K562 (cell line): ENCODE results near the gene AMFR. TPM values are rescaled to one million over a fixed set of nuclear protein-coding genes. Genes with fewer than 3 reads are reported as not detected.
A peak's percentile ranks its signal among the peaks of the same experiment; 100 is the strongest.

Source experiments
- ATAC-seq: fragments of 200-7000 bp; cut with Tn5 transposase; 3 replicates; pipeline ENCODE4 v1.9.1; 2020; ENCODE audit warnings: moderate library complexity
- BruUV-seq: library from RNA; stranded (reverse); fragments of 400-500 nt; replicated peaks from 2 replicates; lab custom pipeline; 2021; lab: Mats Ljungman, UMichigan
- CTCF ChIA-PET: fragments of 300-600 bp; formaldehyde crosslinking; extraction: SDS; loops from one replicate; lab custom pipeline; 2021; ENCODE audit warnings: low intra/inter-chr PET ratio; lab: Yijun Ruan, JAX
- POLR2A ChIA-PET: fragments of 300-600, 350-650 bp; sonication (Branson Sonifier 250); formaldehyde crosslinking; extraction: SDS; loops from one replicate; lab custom pipeline; 2021; ENCODE audit warnings: antibody characterized with exemption, inconsistent platforms; lab: Yijun Ruan, JAX
- DNase-seq, 4 experiments: peaks; one replicate each; pipeline versions ENCODE4 v3.0.0 to v3.0.0-alpha.2; 2011 to 2018; ENCODE audit warnings: low spot score in 3 of 4, mixed read lengths in 3 of 4; ENCODE audit errors: extremely low read depth in 1 of 4
- FAIRE-seq: peaks from 2 replicates; lab custom pipeline; 2011; peaks lifted over from hg19 to GRCh38; lab: Jason Lieb, UNC
- H2AFZ ChIP-seq: 2 replicates; pipeline ENCODE4 v1.6.0; 2011; ENCODE audit warnings: low read depth, low read length, control low read depth, inconsistent platforms
- H3K27ac ChIP-seq: fragments of 200-600 bp; 3 replicates; pipeline ENCODE4 v1.8.0; 2011; ENCODE audit warnings: low read depth, mild to moderate bottlenecking, control low read depth, inconsistent platforms, low read length, moderate library complexity, mixed read lengths; ENCODE audit errors: extremely low read depth
- H3K27me3 ChIP-seq, 2 experiments: fragments of 300-600 bp in 1 of 2; 2 replicates in 1 of 2; 3 replicates in 1 of 2; pipeline versions ENCODE4 v1.6.0 to v1.8.0; 2011; ENCODE audit warnings: inconsistent platforms in 2 of 2, low read length in 2 of 2, mild to moderate bottlenecking in 1 of 2, mixed read lengths in 1 of 2, moderate library complexity in 1 of 2; ENCODE audit not compliant: control insufficient read depth in 2 of 2, insufficient read depth in 2 of 2
- H3K36me3 ChIP-seq: fragments of 300-600 bp; 3 replicates; pipeline ENCODE4 v1.8.0; 2011; ENCODE audit warnings: mild to moderate bottlenecking, low read length, inconsistent platforms; ENCODE audit not compliant: control insufficient read depth, insufficient read depth
- H3K4me1 ChIP-seq, 2 experiments: fragments of 200-600 bp in 1 of 2; replicated peaks in 1 of 2; 2 replicates in 1 of 2; 3 replicates in 1 of 2; pipeline versions ENCODE4 v1.5.1 to v1.8.0; 2011; ENCODE audit warnings: inconsistent platforms in 2 of 2, low read length in 2 of 2, mild to moderate bottlenecking in 1 of 2, mixed read lengths in 1 of 2, moderate library complexity in 1 of 2; ENCODE audit not compliant: control insufficient read depth in 2 of 2, insufficient read depth in 2 of 2
- H3K4me2 ChIP-seq: 2 replicates; pipeline ENCODE4 v1.6.1; 2011; ENCODE audit warnings: low read length, control low read depth, inconsistent platforms, mixed read lengths; ENCODE audit not compliant: insufficient read depth
- H3K4me3 ChIP-seq: fragments of 200-600 bp; sonication (generic), shearing (Covaris generic); 2 replicates; pipeline ENCODE4 v1.5.1; 2016; ENCODE audit warnings: control low read depth, inconsistent platforms
- H3K79me2 ChIP-seq: fragments of 200-600 bp; 3 replicates; pipeline ENCODE4 v1.8.0; 2011; ENCODE audit warnings: low read length, inconsistent platforms; ENCODE audit not compliant: control insufficient read depth, insufficient read depth
- H3K9ac ChIP-seq, 2 experiments: 2 replicates each; pipeline versions ENCODE4 v1.6.0 to v1.6.1; 2011; ENCODE audit warnings: low read depth in 2 of 2, low read length in 2 of 2, control low read depth in 1 of 2, inconsistent platforms in 1 of 2, mild to moderate bottlenecking in 1 of 2, mixed read lengths in 1 of 2; ENCODE audit not compliant: insufficient read depth in 1 of 2
- H3K9me1 ChIP-seq: one replicate; pipeline ENCODE4 v1.6.0; 2011; ENCODE audit warnings: inconsistent platforms, mild to moderate bottlenecking, low read length, moderate library complexity; ENCODE audit not compliant: control insufficient read depth, insufficient read depth
- H3K9me3 ChIP-seq: replicated peaks from 2 replicates; pipeline ENCODE4 v1.5.1; 2011; ENCODE audit warnings: low read depth, low read length, inconsistent platforms; ENCODE audit not compliant: control insufficient read depth, insufficient read depth
- H4K20me1 ChIP-seq: replicated peaks from 2 replicates; pipeline ENCODE4 v1.6.1; 2011; ENCODE audit warnings: low read length, inconsistent platforms, mixed read lengths; ENCODE audit not compliant: control insufficient read depth, insufficient read depth
- ASH1L ChIP-seq: fragments of 450-650 bp; IDR thresholded peaks from 2 replicates; pipeline ENCODE4 v1.6.1; 2018; ENCODE audit warnings: borderline replicate concordance, mild to moderate bottlenecking, low read depth; ENCODE audit not compliant: partially characterized antibody
- C11orf30 ChIP-seq: fragments of 450-650 bp; IDR thresholded peaks from 2 replicates; pipeline ENCODE4 v1.6.1; 2016; ENCODE audit warnings: low read depth, mild to moderate bottlenecking
- HMBOX1 ChIP-seq: sonication (generic); IDR thresholded peaks from 2 replicates; pipeline ENCODE4 v1.6.1; 2016
- KLF13 ChIP-seq: fragments of 450-650 bp; IDR thresholded peaks from 2 replicates; pipeline ENCODE4 v1.6.1; 2016; ENCODE audit warnings: missing genetic modification characterization, low read depth, mild to moderate bottlenecking, missing compliant biosample characterization, moderate library complexity, borderline replicate concordance
- MIER1 ChIP-seq: fragments of 450-650 bp; IDR thresholded peaks from 2 replicates; pipeline ENCODE4 v1.6.1; 2016; ENCODE audit warnings: antibody characterized with exemption, mild to moderate bottlenecking, low read depth
- MLX ChIP-seq, 2 experiments: fragments of 450-650 bp in 1 of 2; sonication (generic) in 1 of 2; formaldehyde crosslinking; conservative IDR thresholded peaks; 2 replicates each; pipeline versions ENCODE4 v1.4.0 to v1.8.1; 2020 to 2022; ENCODE audit warnings: mild to moderate bottlenecking in 1 of 2, missing genetic modification reagents in 1 of 2
- PML ChIP-seq: IDR thresholded peaks from 2 replicates; pipeline ENCODE4 v1.6.1; 2012; ENCODE audit warnings: low read length, inconsistent platforms
- ZFPM2 ChIP-seq: fragments of 250-450 bp; sonication (Bioruptor Pico); IDR thresholded peaks from 2 replicates; pipeline ENCODE4 v1.5.1; 2022; ENCODE audit warnings: mild to moderate bottlenecking
- ZNF316 ChIP-seq: fragments of 450-650 bp; IDR thresholded peaks from 2 replicates; pipeline ENCODE4 v1.6.1; 2016
- ZNF639 ChIP-seq, 2 experiments: fragments of 200-800 bp in 1 of 2; sonication (Bioruptor generic) in 1 of 2; sonication (generic) in 1 of 2; formaldehyde crosslinking in 1 of 2; IDR thresholded peaks in 1 of 2; conservative IDR thresholded peaks in 1 of 2; 2 replicates each; pipeline versions ENCODE4 v1.5.0 to v1.6.1; 2016 to 2020; ENCODE audit warnings: missing compliant biosample characterization in 1 of 2, missing genetic modification characterization in 1 of 2, missing genetic modification reagents in 1 of 2
- ZNF76 ChIP-seq: fragments of 250-450 bp; sonication (Bioruptor Pico); IDR thresholded peaks from 2 replicates; pipeline ENCODE4 v1.4.0; 2020; ENCODE audit warnings: mild to moderate bottlenecking, moderate library complexity, borderline replicate concordance
- WGBS: fragments of 100-300 bp; shearing (Covaris generic); methylation state at CpG from one replicate; pipeline ENCODE4 v1.1.6; 2016; ENCODE audit warnings: low coverage, mixed read lengths; ENCODE audit not compliant: insufficient coverage; ENCODE audit errors: missing lambda C conversion rate; 5-methylcytosine and 5-hydroxymethylcytosine counted together
- in situ Hi-C: fragments of 300-500 bp; cut with MboI; formaldehyde crosslinking; loops from 4 replicates; pipeline ENCODE4 v1.15.0; 2018; ENCODE audit warnings: inconsistent platforms, mixed read lengths
- intact Hi-C: fragments of 100-400 bp; cut with micrococcal nuclease; formaldehyde crosslinking; loops from 2 replicates; pipeline ENCODE4 v1.14.2; 2022
- polyA plus RNA-seq, 8 experiments: library from polyadenylated mRNA; depleted of rRNA in 4 of 8; stranded (reverse) in 5 of 8; unstranded in 3 of 8; fragments of >200 nt; fragmentation: Nextera tagmentation in 2 of 8; fragmentation: Illumina TruSeq in 1 of 8; extraction: Ambion mirVana in 2 of 8; extraction: Trizol in 1 of 8; gene quantifications; 2 replicates each; pipeline versions ENCODE4 v1.2.1 to v1.2.3, GENCODE V29; 2011 to 2014; ENCODE audit warnings: inconsistent platforms in 1 of 8, missing spikeins in 1 of 8
- total RNA-seq, 7 experiments: library from RNA; depleted of rRNA in 6 of 7; stranded (reverse); fragments of >200 nt in 6 of 7; fragmentation: Illumina TruSeq in 2 of 7; extraction: Trizol in 2 of 7; gene quantifications; 2 replicates each; pipeline versions ENCODE4 v1.2.1 to v1.2.3, GENCODE V29; 2011 to 2021; ENCODE audit warnings: low replicate concordance in 1 of 7

The AMFR gene
- total and polyA plus RNA-seq, 9 of the 15 experiments (the other 6 are each of a cell fraction or from before 2014, with no cell fraction given) = 15.6 to 113 (median 58.4) TPM

- Histone ChIP-seq H3K27ac (no peak overlapping the region), H4K20me1 (no peaks in the 10 kb centered on the region), H3K79me2 (no peaks in the 10 kb centered on the region), H3K9ac (no peak overlapping the region), H3K9me1 (no peaks in the 10 kb centered on the region), H3K4me2 (no peak overlapping the region), H3K4me1 (no peaks in the 10 kb centered on the region), H3K9me3 (no peaks in the 10 kb centered on the region), H3K36me3 (peaks cover 93% of the 10 kb centered on the region), H3K27me3 (no peaks in the 10 kb centered on the region), H2AFZ (no peak overlapping the region), H3K4me3 (no peak overlapping the region)
- TF ChIP-seq ZNF316 (0 out of 2 replicates have a peak, but pooled peaks have one; percentile 12), C11orf30 (0 out of 2 replicates have a peak, but pooled peaks have one; percentile 6), ZNF639 (CRISPR knock-in tag; conservative IDR thresholded peaks at IDR 0.05 in 1 of 2, IDR thresholded peaks at IDR 0.05 in 1 of 2) (no peak)
- FAIRE-seq (no peak), ATAC-seq (no peak), DNase-seq (no peak)
- CTCF ChIA-PET = no interaction called here
- no TSS peak for BruUV-seq
- intact Hi-C loops = no loop called here
- in situ Hi-C loops = no loop called here
- POLR2A ChIA-PET = interaction anchor here (1.3 kb wide), 1 partner anchor 10 kb away, joined by 4 read pairs; no protein-coding TSS in a partner anchor
Measured at GRCh38 chr16:56468800-56469199, 43.5 kb upstream of the AMFR start.

GRCh38 chr16:56466344-56466743 lies 41.0 kb upstream of the AMFR start:
- Histone ChIP-seq H3K27ac (no peak overlapping the region), H3K9me3 (no peaks in the 10 kb centered on the region), H3K9me1 (no peaks in the 10 kb centered on the region), H2AFZ (no peak overlapping the region), H3K27me3 (no peaks in the 10 kb centered on the region), H3K79me2 (no peaks in the 10 kb centered on the region), H4K20me1 (no peaks in the 10 kb centered on the region), H3K4me2 (no peak overlapping the region), H3K4me3 (no peak overlapping the region), H3K4me1 (peaks cover 4 to 14% of the 10 kb centered on the region in 2 experiments; a peak in 4 of 5 replicates), H3K9ac (no peak overlapping the region), H3K36me3 (peaks cover 90% of the 10 kb centered on the region)
- no peak for TF ChIP-seq HMBOX1
- no peak for TF ChIP-seq PML
- no peak for TF ChIP-seq MIER1
- no peak for TF ChIP-seq KLF13 (tag)
- TF ChIP-seq ASH1L = no peak
- no peak for TF ChIP-seq MLX (CRISPR knock-in tag; conservative IDR thresholded peaks at IDR 0.05)
- TF ChIP-seq ZNF76 (CRISPR knock-in tag) = no peak
- TF ChIP-seq ZFPM2 (CRISPR knock-in tag) = no peak
- CTCF ChIA-PET = no interaction called here
- DNase-seq (no peak), FAIRE-seq (no peak), ATAC-seq (no peak)
- in situ Hi-C loops (no loop called here), intact Hi-C loops (no loop called here)
- no TSS peak for BruUV-seq
- 92% methylated on average over 2 of the region's 2 CpGs for WGBS
- POLR2A ChIA-PET = interaction anchor here (0.9 to 1.6 kb wide), 6 partner anchors 13 to 52 kb away, joined by 3 to 4 read pairs (median 3); partner anchors contain the start of genes NUDT21 and OGFOD1
